SK-N-SH (cell line): ENCODE measurements around the gene ARHGAP10. TPM values are rescaled to one million over a fixed set of nuclear protein-coding genes. Genes with fewer than 3 reads are reported as not detected.

Source experiments
- CTCF ChIA-PET: fragments of 300-600, 350-600 bp; formaldehyde crosslinking; extraction: SDS; loops from one replicate; lab custom pipeline; 2021; lab: Yijun Ruan, JAX
- POLR2A ChIA-PET: fragments of 350-600 bp; sonication (Branson Sonifier 250); formaldehyde crosslinking; extraction: SDS; loops from one replicate; lab custom pipeline; 2020; ENCODE audit warnings: antibody characterized with exemption, inconsistent platforms; lab: Yijun Ruan, JAX
- DNase-seq: peaks from one replicate; pipeline ENCODE4 v3.0.0; 2012
- H2AFZ ChIP-seq: fragments of 200-600 bp; sonication (generic); 2 replicates; pipeline ENCODE4 v1.8.1; 2016; ENCODE audit warnings: antibody characterized with exemption, mild to moderate bottlenecking, low read depth
- H3F3A ChIP-seq: fragments of 200-600 bp; sonication (generic); replicated peaks from 2 replicates; pipeline ENCODE3; 2016; ENCODE audit warnings: antibody characterized with exemption, mild to moderate bottlenecking; ENCODE audit not compliant: insufficient read depth
- H3K27ac ChIP-seq, 2 experiments: fragments of 200-500 bp in 1 of 2; fragments of 200-600 bp in 1 of 2; sonication (Bioruptor generic) in 1 of 2; sonication (generic), shearing (Covaris generic) in 1 of 2; 2 replicates each; pipeline versions ENCODE4 v1.5.1 to v1.6.1; 2014 to 2016; ENCODE audit warnings: low read depth in 2 of 2, inconsistent platforms in 1 of 2, low read length in 1 of 2, mild to moderate bottlenecking in 1 of 2, mixed read lengths in 1 of 2
- H3K27me3 ChIP-seq: fragments of 200-600 bp; sonication (generic), shearing (Covaris generic); 2 replicates; pipeline ENCODE4 v1.6.1; 2016; ENCODE audit warnings: mixed run types; ENCODE audit not compliant: insufficient read depth
- H3K36me3 ChIP-seq, 2 experiments: fragments of 200-500 bp in 1 of 2; fragments of 200-600 bp in 1 of 2; sonication (Bioruptor generic) in 1 of 2; sonication (generic) in 1 of 2; replicated peaks in 1 of 2; 2 replicates each; pipeline versions ENCODE3 to v1.5.1; 2014 to 2016; ENCODE audit warnings: low read length in 1 of 2, mild to moderate bottlenecking in 1 of 2; ENCODE audit not compliant: insufficient read depth in 2 of 2, control insufficient read depth in 1 of 2
- H3K4me1 ChIP-seq, 2 experiments: fragments of 200-500 bp in 1 of 2; fragments of 200-600 bp in 1 of 2; sonication (Bioruptor generic) in 1 of 2; sonication (generic), shearing (Covaris generic) in 1 of 2; 2 replicates each; pipeline versions ENCODE4 v1.5.1 to v1.6.1; 2014 to 2016; ENCODE audit warnings: low read depth in 1 of 2, low read length in 1 of 2, mixed run types in 1 of 2; ENCODE audit not compliant: insufficient read depth in 2 of 2, control insufficient read depth in 1 of 2
- H3K4me2 ChIP-seq: fragments of 200-600 bp; sonication (generic), shearing (Covaris generic); 2 replicates; pipeline ENCODE4 v1.6.1; 2017; ENCODE audit warnings: mixed run types
- H3K4me3 ChIP-seq, 2 experiments: fragments of 200-500 bp in 1 of 2; fragments of 200-600 bp in 1 of 2; sonication (Bioruptor generic) in 1 of 2; sonication (generic), shearing (Covaris generic) in 1 of 2; 2 replicates each; pipeline versions ENCODE4 v1.5.1 to v1.8.1; 2014 to 2016; ENCODE audit warnings: low read depth in 2 of 2, inconsistent platforms in 1 of 2, low read length in 1 of 2, mild to moderate bottlenecking in 1 of 2, mixed read lengths in 1 of 2, moderate library complexity in 1 of 2
- H3K79me2 ChIP-seq: fragments of 200-600 bp; sonication (generic); 2 replicates; pipeline ENCODE4 v1.8.1; 2017; ENCODE audit warnings: mild to moderate bottlenecking; ENCODE audit not compliant: insufficient read depth
- H3K9ac ChIP-seq: fragments of 200-600 bp; sonication (generic); 2 replicates; pipeline ENCODE4 v1.6.1; 2017; ENCODE audit warnings: mixed run types
- H3K9me2 ChIP-seq: fragments of 200-600 bp; sonication (generic); 2 replicates; pipeline ENCODE4 v1.6.1; 2017; ENCODE audit warnings: mixed run types
- H3K9me3 ChIP-seq: fragments of 200-600 bp; sonication (generic); 2 replicates; pipeline ENCODE4 v1.6.1; 2017; ENCODE audit warnings: mixed run types, mild to moderate bottlenecking, moderate library complexity
- H4K20me1 ChIP-seq: fragments of 200-600 bp; sonication (generic); 2 replicates; pipeline ENCODE4 v1.6.1; 2017; ENCODE audit warnings: mild to moderate bottlenecking, mixed run types; ENCODE audit not compliant: insufficient read depth
- EP300 ChIP-seq, 2 experiments: IDR thresholded peaks; 2 replicates each; pipeline versions ENCODE4 v1.4.0 to v1.6.1; 2012; ENCODE audit warnings: borderline replicate concordance in 1 of 2, low read depth in 1 of 2, low read length in 1 of 2
- FOSL2 ChIP-seq: IDR thresholded peaks from 2 replicates; pipeline ENCODE4 v1.4.0; 2012; ENCODE audit warnings: low read depth, mild to moderate bottlenecking, moderate library complexity, borderline replicate concordance
- FOXJ3 ChIP-seq: sonication (generic); formaldehyde crosslinking; IDR thresholded peaks from 2 replicates; pipeline ENCODE4 v1.5.1; 2020; ENCODE audit warnings: mild to moderate bottlenecking, missing genetic modification reagents
- GATA2 ChIP-seq: sonication (generic); formaldehyde crosslinking; IDR thresholded peaks from 2 replicates; pipeline ENCODE4 v1.5.0; 2020; ENCODE audit warnings: mild to moderate bottlenecking, missing genetic modification reagents
- IRF3 ChIP-seq: fragments of 150-350 bp; IDR thresholded peaks from 2 replicates; pipeline ENCODE4 v1.6.1; 2016; ENCODE audit warnings: mild to moderate bottlenecking, low read depth, low read length
- POLR2AphosphoS5 ChIP-seq: IDR thresholded peaks from 2 replicates; pipeline ENCODE4 v1.6.1; 2012; ENCODE audit warnings: low read depth, low read length
- RCOR1 ChIP-seq: fragments of 150-350 bp; IDR thresholded peaks from 2 replicates; pipeline ENCODE4 v1.6.1; 2017; ENCODE audit warnings: antibody characterized with exemption, low read length
- RFX5 ChIP-seq: IDR thresholded peaks from 2 replicates; pipeline ENCODE4 v1.6.1; 2012; ENCODE audit warnings: mild to moderate bottlenecking, improper control_type of control experiment, low read length
- SIN3A ChIP-seq: IDR thresholded peaks from 2 replicates; pipeline ENCODE4 v1.6.1; 2012; ENCODE audit warnings: low read depth, mild to moderate bottlenecking, low read length, moderate library complexity, borderline replicate concordance
- SMC3 ChIP-seq: IDR thresholded peaks from 2 replicates; pipeline ENCODE4 v1.6.1; 2012; ENCODE audit warnings: low read depth, low read length, improper control_type of control experiment
- TAF1 ChIP-seq: IDR thresholded peaks from 2 replicates; pipeline ENCODE4 v1.6.1; 2012; ENCODE audit warnings: low read depth, mild to moderate bottlenecking, low read length, moderate library complexity, borderline replicate concordance
- TCF12 ChIP-seq: IDR thresholded peaks from 2 replicates; pipeline ENCODE4 v1.4.0; 2012
- WGBS: methylation state at CpG from one replicate; pipeline ENCODE4 v1.1.6; 2017; ENCODE audit warnings: low lambda C conversion rate; 5-methylcytosine and 5-hydroxymethylcytosine counted together
- polyA plus RNA-seq, 3 experiments: library from polyadenylated mRNA; depleted of rRNA; stranded (reverse); fragments of >200 nt; gene quantifications; 2 replicates each; pipeline ENCODE4 v1.2.3, GENCODE V29; 2012
- TF ChIP-seq, protein P1 (sequence below): IDR thresholded peaks from 2 replicates; pipeline ENCODE4 v1.6.1; 2012; ENCODE audit warnings: mild to moderate bottlenecking, low read depth, low read length, moderate library complexity
- TF ChIP-seq, protein P2 (sequence below): IDR thresholded peaks from 2 replicates; pipeline ENCODE4 v1.4.0; 2012; ENCODE audit warnings: low read depth
- TF ChIP-seq, protein P3 (sequence below): fragments of 200-600 bp; sonication (generic); IDR thresholded peaks from 2 replicates; pipeline ENCODE4 v1.6.1; 2017; ENCODE audit warnings: antibody characterized with exemption, mild to moderate bottlenecking, moderate library complexity

ARHGAP10 gene
- polyA plus RNA-seq, 1 of the 3 experiments (the other 2 are of a cell fraction) = 15.1 TPM

- ChIA-PET CTCF (no interaction called here), POLR2A (no interaction called here)
- no peaks in the 10 kb centered on the region; a peak in 1 of 4 replicates for H3K4me1 ChIP-seq
- H3K9me2 ChIP-seq = no peaks in the 10 kb centered on the region
- no peak overlapping the region for H3K4me2 ChIP-seq
- H3K27me3 ChIP-seq = no peaks in the 10 kb centered on the region
- H2AFZ ChIP-seq = no peak overlapping the region
- no peak overlapping the region for H3K9ac ChIP-seq
- 0 out of 2 replicates have a peak, but pooled peaks cover 8% of the 10 kb centered on the region for H3K9me3 ChIP-seq
- WGBS = 86% methylated on average over 4 of the region's 4 CpGs
- no peaks in the 10 kb centered on the region for H3K79me2 ChIP-seq
- TF ChIP-seq TAF1 (no peak), RFX5 (no peak), RCOR1 (no peak), FOXJ3 (no peak), TCF12 (no peak)
- TF ChIP-seq, protein P1, sequence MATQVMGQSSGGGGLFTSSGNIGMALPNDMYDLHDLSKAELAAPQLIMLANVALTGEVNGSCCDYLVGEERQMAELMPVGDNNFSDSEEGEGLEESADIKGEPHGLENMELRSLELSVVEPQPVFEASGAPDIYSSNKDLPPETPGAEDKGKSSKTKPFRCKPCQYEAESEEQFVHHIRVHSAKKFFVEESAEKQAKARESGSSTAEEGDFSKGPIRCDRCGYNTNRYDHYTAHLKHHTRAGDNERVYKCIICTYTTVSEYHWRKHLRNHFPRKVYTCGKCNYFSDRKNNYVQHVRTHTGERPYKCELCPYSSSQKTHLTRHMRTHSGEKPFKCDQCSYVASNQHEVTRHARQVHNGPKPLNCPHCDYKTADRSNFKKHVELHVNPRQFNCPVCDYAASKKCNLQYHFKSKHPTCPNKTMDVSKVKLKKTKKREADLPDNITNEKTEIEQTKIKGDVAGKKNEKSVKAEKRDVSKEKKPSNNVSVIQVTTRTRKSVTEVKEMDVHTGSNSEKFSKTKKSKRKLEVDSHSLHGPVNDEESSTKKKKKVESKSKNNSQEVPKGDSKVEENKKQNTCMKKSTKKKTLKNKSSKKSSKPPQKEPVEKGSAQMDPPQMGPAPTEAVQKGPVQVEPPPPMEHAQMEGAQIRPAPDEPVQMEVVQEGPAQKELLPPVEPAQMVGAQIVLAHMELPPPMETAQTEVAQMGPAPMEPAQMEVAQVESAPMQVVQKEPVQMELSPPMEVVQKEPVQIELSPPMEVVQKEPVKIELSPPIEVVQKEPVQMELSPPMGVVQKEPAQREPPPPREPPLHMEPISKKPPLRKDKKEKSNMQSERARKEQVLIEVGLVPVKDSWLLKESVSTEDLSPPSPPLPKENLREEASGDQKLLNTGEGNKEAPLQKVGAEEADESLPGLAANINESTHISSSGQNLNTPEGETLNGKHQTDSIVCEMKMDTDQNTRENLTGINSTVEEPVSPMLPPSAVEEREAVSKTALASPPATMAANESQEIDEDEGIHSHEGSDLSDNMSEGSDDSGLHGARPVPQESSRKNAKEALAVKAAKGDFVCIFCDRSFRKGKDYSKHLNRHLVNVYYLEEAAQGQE = no peak
- TF ChIP-seq, protein P2, sequence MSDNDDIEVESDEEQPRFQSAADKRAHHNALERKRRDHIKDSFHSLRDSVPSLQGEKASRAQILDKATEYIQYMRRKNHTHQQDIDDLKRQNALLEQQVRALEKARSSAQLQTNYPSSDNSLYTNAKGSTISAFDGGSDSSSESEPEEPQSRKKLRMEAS = no peak
- no peak overlapping the region for H3K4me3 ChIP-seq
- no peaks in the 10 kb centered on the region for H3F3A ChIP-seq
- no peak overlapping the region for H3K27ac ChIP-seq
- peaks cover 38 to 43% of the 10 kb centered on the region in 2 experiments for H3K36me3 ChIP-seq
- no peak for DNase-seq
- no peaks in the 10 kb centered on the region for H4K20me1 ChIP-seq
These were observed 224.1 kb downstream of the ARHGAP10 start for GRCh38 chr4:147955827-147956558.

DNA sequence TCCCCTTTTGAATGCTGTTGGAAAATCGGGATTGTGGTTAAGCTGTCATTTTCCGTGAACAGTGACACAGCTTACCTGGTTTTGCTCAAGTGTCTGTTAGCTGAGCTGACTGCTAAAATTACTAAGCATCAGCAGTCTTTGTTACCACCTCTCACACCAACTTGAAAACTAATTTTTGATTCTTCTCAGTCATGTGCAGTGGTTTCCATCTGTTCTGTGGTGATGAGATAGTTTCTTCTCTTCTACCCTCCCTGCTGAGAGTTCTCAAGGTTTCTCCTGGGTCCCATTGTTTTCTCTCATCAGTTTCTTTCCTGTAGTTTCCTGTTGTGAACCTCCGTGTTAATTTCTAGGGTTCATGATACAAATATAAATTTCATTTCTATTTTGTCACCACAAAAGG is 225.6 kb downstream of the ARHGAP10 start:
- H3K27me3 ChIP-seq = no peaks in the 10 kb centered on the region
- H2AFZ ChIP-seq = no peak overlapping the region
- ChIA-PET POLR2A (no interaction called here), CTCF (no interaction called here)
- H3K79me2 ChIP-seq = no peaks in the 10 kb centered on the region
- no peaks in the 10 kb centered on the region; a peak in 2 of 4 replicates for H3K4me1 ChIP-seq
- H3K9me3 ChIP-seq = 0 out of 2 replicates have a peak, but pooled peaks cover 8% of the 10 kb centered on the region
- no peak overlapping the region for H3K27ac ChIP-seq
- no peaks in the 10 kb centered on the region for H3K9me2 ChIP-seq
- no peaks in the 10 kb centered on the region for H4K20me1 ChIP-seq
- H3F3A ChIP-seq = no peaks in the 10 kb centered on the region
- H3K4me3 ChIP-seq = no peak overlapping the region
- H3K9ac ChIP-seq = no peak overlapping the region
- WGBS = 96% methylated on average over 3 of the region's 3 CpGs
- no peak overlapping the region for H3K4me2 ChIP-seq
- peaks cover 28 to 29% of the 10 kb centered on the region in 2 experiments for H3K36me3 ChIP-seq
- DNase-seq = no peak
- no peak for TF ChIP-seq IRF3
- no peak for TF ChIP-seq POLR2AphosphoS5
- no peak for TF ChIP-seq GATA2 (CRISPR knock-in tag)
- TF ChIP-seq, protein P3, sequence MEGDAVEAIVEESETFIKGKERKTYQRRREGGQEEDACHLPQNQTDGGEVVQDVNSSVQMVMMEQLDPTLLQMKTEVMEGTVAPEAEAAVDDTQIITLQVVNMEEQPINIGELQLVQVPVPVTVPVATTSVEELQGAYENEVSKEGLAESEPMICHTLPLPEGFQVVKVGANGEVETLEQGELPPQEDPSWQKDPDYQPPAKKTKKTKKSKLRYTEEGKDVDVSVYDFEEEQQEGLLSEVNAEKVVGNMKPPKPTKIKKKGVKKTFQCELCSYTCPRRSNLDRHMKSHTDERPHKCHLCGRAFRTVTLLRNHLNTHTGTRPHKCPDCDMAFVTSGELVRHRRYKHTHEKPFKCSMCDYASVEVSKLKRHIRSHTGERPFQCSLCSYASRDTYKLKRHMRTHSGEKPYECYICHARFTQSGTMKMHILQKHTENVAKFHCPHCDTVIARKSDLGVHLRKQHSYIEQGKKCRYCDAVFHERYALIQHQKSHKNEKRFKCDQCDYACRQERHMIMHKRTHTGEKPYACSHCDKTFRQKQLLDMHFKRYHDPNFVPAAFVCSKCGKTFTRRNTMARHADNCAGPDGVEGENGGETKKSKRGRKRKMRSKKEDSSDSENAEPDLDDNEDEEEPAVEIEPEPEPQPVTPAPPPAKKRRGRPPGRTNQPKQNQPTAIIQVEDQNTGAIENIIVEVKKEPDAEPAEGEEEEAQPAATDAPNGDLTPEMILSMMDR = no peak
- no peak for TF ChIP-seq TAF1
- TF ChIP-seq FOXJ3 = no peak
- TF ChIP-seq SIN3A = no peak
- TF ChIP-seq EP300 (IDR thresholded peaks at IDR 0.05; ENCODE audit: borderline replicate concordance in 1 of 2, low read depth in 1 of 2, low read length in 1 of 2) = no peak
- TF ChIP-seq SMC3 = no peak
- no peak for TF ChIP-seq FOSL2
- TF ChIP-seq, protein P1 = no peak
